Measurements from ENCODE around the gene EVI5L.
"Not testable (repeated sequence)": the region's sequence is repeated elsewhere in the genome, so short reads cannot be mapped to it uniquely, and the experiment has no call there.

Gene EVI5L

GRCh38 chr19:7874897-7875273, 44.9 kb downstream of the EVI5L start:
- no peak for DNase-seq

GRCh38 chr19:7877249-7877836, 47.3 kb downstream of the EVI5L start:
- DNase-seq: no peak

GRCh38 chr19:7879111-7879807, 49.2 kb downstream of the EVI5L start:
- DNase-seq: no peak

- DNase-seq: no peak
These were observed 49.8 kb downstream of the EVI5L start for GRCh38 chr19:7879836-7880235.

GRCh38 chr19:7881910-7882309, 51.9 kb downstream of the EVI5L start:
- no peak for DNase-seq

GRCh38 chr19:7883105-7883504, 53.1 kb downstream of the EVI5L start:
- DNase-seq: no peak

GRCh38 chr19:7883796-7884570, 54.0 kb downstream of the EVI5L start:
- DNase-seq: no peak

- DNase-seq: no peak
These were observed 55.8 kb downstream of the EVI5L start for GRCh38 chr19:7885818-7886217.

- no peak for DNase-seq
These were observed 57.6 kb downstream of the EVI5L start for GRCh38 chr19:7887408-7888144.

- DNase-seq: no peak
These were observed 58.3 kb downstream of the EVI5L start, which contains the start of gene LRRC8E for GRCh38 chr19:7888145-7888825. Gene LRRC8E, plus strand, starts transcription at chr19:7888510. Its CDS starts 7,094 bp downstream, at chr19:7895604.

GRCh38 chr19:7888826-7889217, 58.8 kb downstream of the EVI5L start:
- no peak for DNase-seq

GRCh38 chr19:7893362-7894101, 63.5 kb downstream of the EVI5L start:
- not testable (repeated sequence) for DNase-seq

- DNase-seq: no peak
These were observed 64.7 kb downstream of the EVI5L start for GRCh38 chr19:7894612-7895309.

GRCh38 chr19:7895565-7895964, 65.5 kb downstream of the EVI5L start:
- no peak for DNase-seq

- DNase-seq: no peak
These were observed 67.3 kb downstream of the EVI5L start for GRCh38 chr19:7897292-7897691.

GRCh38 chr19:7898967-7899366, 68.9 kb downstream of the EVI5L start:
- no peak for DNase-seq

GRCh38 chr19:7899751-7900378, 69.8 kb downstream of the EVI5L start:
- DNase-seq: no peak

GRCh38 chr19:7900401-7900870, 70.4 kb downstream of the EVI5L start:
- no peak for DNase-seq

- DNase-seq: no peak
These were observed 70.9 kb downstream of the EVI5L start for GRCh38 chr19:7900931-7901330.

GRCh38 chr19:7901337-7901736, 71.3 kb downstream of the EVI5L start:
- no peak for DNase-seq

GRCh38 chr19:7902796-7903243, 72.8 kb downstream of the EVI5L start:
- DNase-seq: no peak
